HL-60 (cell line): ENCODE data around the gene CTNND2.

Experiments used
- GABPA ChIP-seq: IDR thresholded peaks from 2 replicates; pipeline ENCODE4 v1.6.1; 2012; ENCODE audit warnings: low read depth
- POLR2AphosphoS5 ChIP-seq: IDR thresholded peaks from 2 replicates; pipeline ENCODE4 v1.6.1; 2012; ENCODE audit warnings: low read depth
- TF ChIP-seq, protein P1 (sequence below): IDR thresholded peaks from one replicate; pipeline ENCODE4 v1.5.1; 2011; ENCODE audit warnings: low read length, control low read depth, inconsistent platforms; ENCODE audit not compliant: insufficient read depth

DNA sequence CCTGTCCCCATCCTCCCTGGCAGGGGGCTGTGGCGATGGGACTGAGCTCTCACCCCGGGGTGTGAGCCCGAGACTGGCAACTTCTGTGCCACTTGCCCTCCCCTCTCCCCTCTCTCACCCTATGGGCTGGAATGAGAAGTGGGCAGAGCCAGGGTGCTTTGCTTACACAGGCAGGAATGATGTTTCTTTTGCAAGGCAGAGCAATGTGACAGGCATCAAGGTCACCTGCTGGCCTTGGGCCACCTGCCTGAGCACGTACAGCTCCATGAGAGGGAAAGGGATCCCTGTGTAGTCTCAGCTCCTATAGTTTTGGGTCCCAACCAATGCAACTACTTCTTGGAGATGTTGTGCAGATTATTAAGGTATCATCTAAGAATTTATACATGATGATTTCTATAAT is 890.5 kb downstream of the CTNND2 start:
- TF ChIP-seq, protein P1, sequence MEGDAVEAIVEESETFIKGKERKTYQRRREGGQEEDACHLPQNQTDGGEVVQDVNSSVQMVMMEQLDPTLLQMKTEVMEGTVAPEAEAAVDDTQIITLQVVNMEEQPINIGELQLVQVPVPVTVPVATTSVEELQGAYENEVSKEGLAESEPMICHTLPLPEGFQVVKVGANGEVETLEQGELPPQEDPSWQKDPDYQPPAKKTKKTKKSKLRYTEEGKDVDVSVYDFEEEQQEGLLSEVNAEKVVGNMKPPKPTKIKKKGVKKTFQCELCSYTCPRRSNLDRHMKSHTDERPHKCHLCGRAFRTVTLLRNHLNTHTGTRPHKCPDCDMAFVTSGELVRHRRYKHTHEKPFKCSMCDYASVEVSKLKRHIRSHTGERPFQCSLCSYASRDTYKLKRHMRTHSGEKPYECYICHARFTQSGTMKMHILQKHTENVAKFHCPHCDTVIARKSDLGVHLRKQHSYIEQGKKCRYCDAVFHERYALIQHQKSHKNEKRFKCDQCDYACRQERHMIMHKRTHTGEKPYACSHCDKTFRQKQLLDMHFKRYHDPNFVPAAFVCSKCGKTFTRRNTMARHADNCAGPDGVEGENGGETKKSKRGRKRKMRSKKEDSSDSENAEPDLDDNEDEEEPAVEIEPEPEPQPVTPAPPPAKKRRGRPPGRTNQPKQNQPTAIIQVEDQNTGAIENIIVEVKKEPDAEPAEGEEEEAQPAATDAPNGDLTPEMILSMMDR = no peak
- TF ChIP-seq POLR2AphosphoS5 (no peak), GABPA (no peak)
